OCI-LY3 (cell line): ENCODE results near the gene URM1.

Experiments
- CTCF ChIP-seq: fragments of 200-600, 300-600 bp; sonication (generic); IDR thresholded peaks from 2 replicates; pipeline ENCODE4 v1.5.1; 2014; ENCODE audit warnings: antibody characterized with exemption, low read length, low read depth
- EZH2phosphoT487 ChIP-seq: fragments of 200-600 bp; shearing (Covaris generic); IDR thresholded peaks from 2 replicates; pipeline ENCODE4 v1.6.1; 2018; ENCODE audit warnings: antibody characterized with exemption, mixed run types, low read depth

GRCh38 chr9:128408963-128409431 lies 37.8 kb downstream of the URM1 start:
- TF ChIP-seq CTCF, result no peak
- no peak for TF ChIP-seq EZH2phosphoT487
